Adrenal gland (tissue), 5 donors: ENCODE data around the gene ARHGEF28.

Source experiments
- POLR2A ChIP-seq, 2 donors: fragments of 450-650 bp; IDR thresholded peaks; one replicate each; pipeline ENCODE4 v1.6.1; 2017; ENCODE audit warnings: antibody characterized with exemption in 2 of 2, mild to moderate bottlenecking in 2 of 2, moderate library complexity in 1 of 2
- TF ChIP-seq, protein P1 (sequence below), 6 experiments: fragments of 450-650 bp in 4 of 6; fragments of 200-600 bp in 2 of 6; sonication (generic) in 1 of 6; IDR thresholded peaks; 1 replicate in 5 of 6; 2 replicates in 1 of 6; pipeline versions ENCODE4 v1.5.1 to v1.8.0; 2016 to 2021; ENCODE audit warnings: antibody characterized with exemption in 6 of 6, mild to moderate bottlenecking in 2 of 6, moderate library complexity in 1 of 6
- donor health status: DM: no; HTN: no; CAD: no.

DNA sequence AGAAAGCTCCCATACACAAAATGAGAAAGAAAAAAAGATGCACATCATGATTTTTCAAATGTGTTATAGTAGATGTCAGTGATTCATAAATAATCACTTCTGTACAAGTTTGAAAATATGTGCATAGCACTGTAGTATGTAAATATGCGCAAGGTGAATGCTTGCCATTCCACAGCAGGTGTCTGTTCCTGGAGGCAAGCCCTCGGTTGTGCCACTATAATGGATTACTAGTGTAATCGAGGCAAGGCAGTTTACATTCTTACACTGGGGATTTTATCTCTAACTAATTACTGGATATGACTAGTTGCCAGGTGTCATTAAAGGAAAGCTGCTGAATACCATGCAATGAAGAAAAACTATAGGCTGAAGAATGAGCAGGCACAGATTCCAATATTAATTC lies 93.6 kb downstream of the ARHGEF28 start:
- TF ChIP-seq, protein P1, sequence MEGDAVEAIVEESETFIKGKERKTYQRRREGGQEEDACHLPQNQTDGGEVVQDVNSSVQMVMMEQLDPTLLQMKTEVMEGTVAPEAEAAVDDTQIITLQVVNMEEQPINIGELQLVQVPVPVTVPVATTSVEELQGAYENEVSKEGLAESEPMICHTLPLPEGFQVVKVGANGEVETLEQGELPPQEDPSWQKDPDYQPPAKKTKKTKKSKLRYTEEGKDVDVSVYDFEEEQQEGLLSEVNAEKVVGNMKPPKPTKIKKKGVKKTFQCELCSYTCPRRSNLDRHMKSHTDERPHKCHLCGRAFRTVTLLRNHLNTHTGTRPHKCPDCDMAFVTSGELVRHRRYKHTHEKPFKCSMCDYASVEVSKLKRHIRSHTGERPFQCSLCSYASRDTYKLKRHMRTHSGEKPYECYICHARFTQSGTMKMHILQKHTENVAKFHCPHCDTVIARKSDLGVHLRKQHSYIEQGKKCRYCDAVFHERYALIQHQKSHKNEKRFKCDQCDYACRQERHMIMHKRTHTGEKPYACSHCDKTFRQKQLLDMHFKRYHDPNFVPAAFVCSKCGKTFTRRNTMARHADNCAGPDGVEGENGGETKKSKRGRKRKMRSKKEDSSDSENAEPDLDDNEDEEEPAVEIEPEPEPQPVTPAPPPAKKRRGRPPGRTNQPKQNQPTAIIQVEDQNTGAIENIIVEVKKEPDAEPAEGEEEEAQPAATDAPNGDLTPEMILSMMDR (IDR thresholded peaks at IDR 0.05) = no peak
- TF ChIP-seq POLR2A (IDR thresholded peaks at IDR 0.05) = no peak
